MM.1S (cell line): ENCODE data around the gene GSG1L.

Source experiments
- CTCF ChIP-seq: fragments of 300-600 bp; sonication (generic); IDR thresholded peaks from 2 replicates; pipeline ENCODE4 v1.5.1; 2016; ENCODE audit warnings: antibody characterized with exemption, low read length, mixed read lengths
- EZH2phosphoT487 ChIP-seq: fragments of 300-600 bp; sonication (generic); IDR thresholded peaks from 2 replicates; pipeline ENCODE4 v1.6.1; 2018; ENCODE audit warnings: antibody characterized with exemption, low read length

GRCh38 chr16:27841061-27841801, 222.3 kb downstream of the GSG1L start:
- TF ChIP-seq EZH2phosphoT487 (no peak), CTCF (no peak)
